Gastroesophageal sphincter (tissue), 3 donors: ENCODE data around the gene MAP1B.

ENCODE experiments used
- CTCF ChIP-seq, 4 experiments: fragments of 200-600 bp in 2 of 4; fragments of 450-650 bp in 2 of 4; sonication (generic) in 1 of 4; IDR thresholded peaks; one replicate each; pipeline ENCODE4 v1.5.1; 2017 to 2019; ENCODE audit warnings: antibody characterized with exemption in 4 of 4, mild to moderate bottlenecking in 2 of 4, moderate library complexity in 2 of 4
- EP300 ChIP-seq: sonication (generic); formaldehyde crosslinking; IDR thresholded peaks from one replicate; pipeline ENCODE4 v1.6.1; 2017; ENCODE audit warnings: antibody characterized with exemption, mild to moderate bottlenecking
- POLR2A ChIP-seq, 2 donors: fragments of 450-650 bp; IDR thresholded peaks; one replicate each; pipeline ENCODE4 v1.6.1; 2017; ENCODE audit warnings: antibody characterized with exemption in 2 of 2, mild to moderate bottlenecking in 2 of 2, moderate library complexity in 1 of 2

- TF ChIP-seq CTCF (IDR thresholded peaks at IDR 0.05) = peak in 3 of 4 experiments; percentile 23 to 42 (median 34)
- TF ChIP-seq EP300 = no peak
- TF ChIP-seq POLR2A (IDR thresholded peaks at IDR 0.05) = no peak
Observed at GRCh38 chr5:72244862-72245371, 137.6 kb downstream of the MAP1B start.
